DOHH2 (cell line): ENCODE results near the gene HBE1.

ENCODE experiments used
- H3F3A ChIP-seq: fragments of 200-600 bp; sonication (generic), shearing (Covaris generic); 2 replicates; pipeline ENCODE4 v1.6.0; 2016; ENCODE audit warnings: antibody characterized with exemption, mild to moderate bottlenecking; ENCODE audit not compliant: control insufficient read depth, insufficient read depth
- H3K27ac ChIP-seq: fragments of 200-600 bp; sonication (generic); 2 replicates; pipeline ENCODE4 v1.5.1; 2014; ENCODE audit warnings: low read depth, mild to moderate bottlenecking, low read length, moderate library complexity
- H3K27me3 ChIP-seq: fragments of 200-600 bp; sonication (generic); 2 replicates; pipeline ENCODE4 v1.6.1; 2014; ENCODE audit warnings: mild to moderate bottlenecking, low read length, mixed read lengths; ENCODE audit not compliant: control insufficient read depth
- H3K36me3 ChIP-seq: fragments of 200-600 bp; sonication (generic); 2 replicates; pipeline ENCODE4 v1.6.1; 2014; ENCODE audit warnings: mild to moderate bottlenecking, low read length, moderate library complexity, mixed read lengths; ENCODE audit not compliant: control insufficient read depth
- H3K4me1 ChIP-seq: fragments of 200-600 bp; sonication (generic); 2 replicates; pipeline ENCODE4 v1.6.1; 2014; ENCODE audit warnings: mild to moderate bottlenecking, low read length, mixed read lengths; ENCODE audit not compliant: control insufficient read depth
- H3K4me2 ChIP-seq: fragments of 200-600 bp; sonication (generic); 2 replicates; pipeline ENCODE4 v1.6.0; 2014; ENCODE audit warnings: mild to moderate bottlenecking, low read length, moderate library complexity
- H3K4me3 ChIP-seq: fragments of 200-600 bp; sonication (generic); 2 replicates; pipeline ENCODE4 v1.5.1; 2014; ENCODE audit warnings: mild to moderate bottlenecking, low read length, mixed read lengths
- H3K79me2 ChIP-seq: fragments of 200-600 bp; sonication (generic); 2 replicates; pipeline ENCODE4 v1.6.1; 2014; ENCODE audit warnings: mild to moderate bottlenecking, low read length, mixed read lengths; ENCODE audit not compliant: control insufficient read depth
- H3K9me2 ChIP-seq: fragments of 200-600 bp; sonication (generic); replicated peaks from 2 replicates; pipeline ENCODE4 v1.6.1; 2014; ENCODE audit warnings: mild to moderate bottlenecking, low read length, mixed read lengths; ENCODE audit not compliant: control insufficient read depth
- H3K9me3 ChIP-seq: fragments of 200-600 bp; sonication (generic); 2 replicates; pipeline ENCODE4 v1.6.1; 2014; ENCODE audit warnings: antibody characterized with exemption, low read length, mixed read lengths; ENCODE audit not compliant: control insufficient read depth, insufficient read depth
- H4K20me1 ChIP-seq: fragments of 200-600 bp; sonication (generic); 2 replicates; pipeline ENCODE4 v1.6.0; 2014; ENCODE audit warnings: low read depth, mild to moderate bottlenecking, antibody characterized with exemption, low read length, moderate library complexity; ENCODE audit not compliant: control insufficient read depth, insufficient read depth
- EZH2phosphoT487 ChIP-seq: fragments of 200-600 bp; sonication (generic); IDR thresholded peaks from 2 replicates; pipeline ENCODE4 v1.6.1; 2017; ENCODE audit warnings: borderline replicate concordance, mild to moderate bottlenecking, antibody characterized with exemption, low read length, moderate library complexity, mixed read lengths
- TF ChIP-seq, protein P1 (sequence below): fragments of 200-600 bp; sonication (generic); IDR thresholded peaks from one replicate; pipeline ENCODE4 v1.5.1; 2014; ENCODE audit warnings: antibody characterized with exemption, mild to moderate bottlenecking, low read depth, low read length; ENCODE audit not compliant: poor library complexity, severe bottlenecking

The HBE1 gene

DNA sequence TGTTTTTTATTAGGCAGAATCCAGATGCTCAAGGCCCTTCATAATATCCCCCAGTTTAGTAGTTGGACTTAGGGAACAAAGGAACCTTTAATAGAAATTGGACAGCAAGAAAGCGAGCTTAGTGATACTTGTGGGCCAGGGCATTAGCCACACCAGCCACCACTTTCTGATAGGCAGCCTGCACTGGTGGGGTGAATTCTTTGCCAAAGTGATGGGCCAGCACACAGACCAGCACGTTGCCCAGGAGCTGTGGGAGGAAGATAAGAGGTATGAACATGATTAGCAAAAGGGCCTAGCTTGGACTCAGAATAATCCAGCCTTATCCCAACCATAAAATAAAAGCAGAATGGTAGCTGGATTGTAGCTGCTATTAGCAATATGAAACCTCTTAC, 44.3 kb downstream of the HBE1 start:
- Histone ChIP-seq H3K27me3 (no peaks in the 10 kb centered on the region), H3K36me3 (no peaks in the 10 kb centered on the region), H3K4me3 (no peak overlapping the region), H3K4me1 (no peaks in the 10 kb centered on the region), H3K79me2 (no peaks in the 10 kb centered on the region), H3F3A (no peaks in the 10 kb centered on the region), H3K27ac (no peak overlapping the region), H3K9me3 (no peaks in the 10 kb centered on the region), H4K20me1 (no peaks in the 10 kb centered on the region), H3K4me2 (no peak overlapping the region), H3K9me2 (no peaks in the 10 kb centered on the region)
- TF ChIP-seq EZH2phosphoT487: no peak
- TF ChIP-seq, protein P1, sequence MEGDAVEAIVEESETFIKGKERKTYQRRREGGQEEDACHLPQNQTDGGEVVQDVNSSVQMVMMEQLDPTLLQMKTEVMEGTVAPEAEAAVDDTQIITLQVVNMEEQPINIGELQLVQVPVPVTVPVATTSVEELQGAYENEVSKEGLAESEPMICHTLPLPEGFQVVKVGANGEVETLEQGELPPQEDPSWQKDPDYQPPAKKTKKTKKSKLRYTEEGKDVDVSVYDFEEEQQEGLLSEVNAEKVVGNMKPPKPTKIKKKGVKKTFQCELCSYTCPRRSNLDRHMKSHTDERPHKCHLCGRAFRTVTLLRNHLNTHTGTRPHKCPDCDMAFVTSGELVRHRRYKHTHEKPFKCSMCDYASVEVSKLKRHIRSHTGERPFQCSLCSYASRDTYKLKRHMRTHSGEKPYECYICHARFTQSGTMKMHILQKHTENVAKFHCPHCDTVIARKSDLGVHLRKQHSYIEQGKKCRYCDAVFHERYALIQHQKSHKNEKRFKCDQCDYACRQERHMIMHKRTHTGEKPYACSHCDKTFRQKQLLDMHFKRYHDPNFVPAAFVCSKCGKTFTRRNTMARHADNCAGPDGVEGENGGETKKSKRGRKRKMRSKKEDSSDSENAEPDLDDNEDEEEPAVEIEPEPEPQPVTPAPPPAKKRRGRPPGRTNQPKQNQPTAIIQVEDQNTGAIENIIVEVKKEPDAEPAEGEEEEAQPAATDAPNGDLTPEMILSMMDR: no peak

DNA sequence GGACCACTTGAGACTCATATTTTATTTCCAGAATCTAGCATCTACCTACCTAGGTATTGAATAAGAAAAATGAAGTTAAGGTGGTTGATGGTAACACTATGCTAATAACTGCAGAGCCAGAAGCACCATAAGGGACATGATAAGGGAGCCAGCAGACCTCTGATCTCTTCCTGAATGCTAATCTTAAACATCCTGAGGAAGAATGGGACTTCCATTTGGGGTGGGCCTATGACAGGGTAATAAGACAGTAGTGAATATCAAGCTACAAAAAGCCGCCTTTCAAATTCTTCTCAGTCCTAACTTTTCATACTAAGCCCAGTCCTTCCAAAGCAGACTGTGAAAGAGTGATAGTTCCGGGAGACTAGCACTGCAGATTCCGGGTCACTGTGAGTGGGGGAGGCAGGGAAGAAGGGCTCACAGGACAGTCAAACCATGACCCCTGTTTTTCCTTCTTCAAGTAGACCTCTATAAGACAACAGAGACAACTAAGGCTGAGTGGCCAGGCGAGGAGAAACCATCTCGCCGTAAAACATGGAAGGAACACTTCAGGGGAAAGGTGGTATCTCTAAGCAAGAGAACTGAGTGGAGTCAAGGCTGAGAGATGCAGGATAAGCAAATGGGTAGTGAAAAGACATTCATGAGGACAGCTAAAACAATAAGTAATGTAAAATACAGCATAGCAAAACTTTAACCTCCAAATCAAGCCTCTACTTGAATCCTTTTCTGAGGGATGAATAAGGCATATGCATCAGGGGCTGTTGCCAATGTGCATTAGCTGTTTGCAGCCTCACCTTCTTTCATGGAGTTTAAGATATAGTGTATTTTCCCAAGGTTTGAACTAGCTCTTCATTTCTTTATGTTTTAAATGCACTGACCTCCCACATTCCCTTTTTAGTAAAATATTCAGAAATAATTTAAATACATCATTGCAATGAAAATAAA, 44.9 kb downstream of the HBE1 start:
- no peak overlapping the region for H3K27ac ChIP-seq
- TF ChIP-seq, protein P1: no peak
- no peak for TF ChIP-seq EZH2phosphoT487
- no peaks in the 10 kb centered on the region for H3F3A ChIP-seq
- no peaks in the 10 kb centered on the region for H3K4me1 ChIP-seq
- no peaks in the 10 kb centered on the region for H3K79me2 ChIP-seq
- H3K36me3 ChIP-seq: no peaks in the 10 kb centered on the region
- H4K20me1 ChIP-seq: no peaks in the 10 kb centered on the region
- no peaks in the 10 kb centered on the region for H3K27me3 ChIP-seq
- H3K9me2 ChIP-seq: no peaks in the 10 kb centered on the region
- H3K4me3 ChIP-seq: no peak overlapping the region
- H3K9me3 ChIP-seq: no peaks in the 10 kb centered on the region
- no peak overlapping the region for H3K4me2 ChIP-seq

DNA sequence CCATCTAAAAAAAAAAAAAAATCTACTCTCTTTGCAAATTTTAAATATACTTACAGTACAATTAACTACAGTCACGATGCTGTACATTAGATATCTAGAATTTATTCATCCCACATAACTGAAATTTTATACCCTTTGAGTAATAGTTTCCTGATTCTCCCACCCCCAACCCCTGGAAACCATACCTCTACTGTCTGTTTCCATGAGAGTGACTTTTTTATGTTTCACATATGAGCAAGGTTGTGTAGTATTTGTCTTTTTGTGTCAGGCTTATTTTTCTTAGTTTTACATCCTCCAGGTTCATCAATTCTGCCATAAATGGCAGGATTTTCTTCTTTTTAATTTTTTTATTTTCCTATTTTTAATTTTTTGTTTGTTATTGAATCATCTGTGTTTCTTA, 46.1 kb downstream of the HBE1 start:
- TF ChIP-seq, protein P1: no peak
- no peak for TF ChIP-seq EZH2phosphoT487
- no peaks in the 10 kb centered on the region for H3K9me2 ChIP-seq
- no peaks in the 10 kb centered on the region for H3K36me3 ChIP-seq
- H3K4me3 ChIP-seq: no peak overlapping the region
- no peak overlapping the region for H3K27ac ChIP-seq
- H3K4me2 ChIP-seq: no peak overlapping the region
- H3K9me3 ChIP-seq: no peaks in the 10 kb centered on the region
- no peaks in the 10 kb centered on the region for H4K20me1 ChIP-seq
- no peaks in the 10 kb centered on the region for H3K79me2 ChIP-seq
- H3K27me3 ChIP-seq: no peaks in the 10 kb centered on the region
- H3F3A ChIP-seq: no peaks in the 10 kb centered on the region
- H3K4me1 ChIP-seq: no peaks in the 10 kb centered on the region
